Measurements from ENCODE around the gene EFCAB5.
A peak's percentile ranks its signal among the peaks of the same experiment; 100 is the strongest.
"Not testable (repeated sequence)": the region's sequence is repeated elsewhere in the genome, so short reads cannot be mapped to it uniquely, and the experiment has no call there.

The EFCAB5 gene

DNA sequence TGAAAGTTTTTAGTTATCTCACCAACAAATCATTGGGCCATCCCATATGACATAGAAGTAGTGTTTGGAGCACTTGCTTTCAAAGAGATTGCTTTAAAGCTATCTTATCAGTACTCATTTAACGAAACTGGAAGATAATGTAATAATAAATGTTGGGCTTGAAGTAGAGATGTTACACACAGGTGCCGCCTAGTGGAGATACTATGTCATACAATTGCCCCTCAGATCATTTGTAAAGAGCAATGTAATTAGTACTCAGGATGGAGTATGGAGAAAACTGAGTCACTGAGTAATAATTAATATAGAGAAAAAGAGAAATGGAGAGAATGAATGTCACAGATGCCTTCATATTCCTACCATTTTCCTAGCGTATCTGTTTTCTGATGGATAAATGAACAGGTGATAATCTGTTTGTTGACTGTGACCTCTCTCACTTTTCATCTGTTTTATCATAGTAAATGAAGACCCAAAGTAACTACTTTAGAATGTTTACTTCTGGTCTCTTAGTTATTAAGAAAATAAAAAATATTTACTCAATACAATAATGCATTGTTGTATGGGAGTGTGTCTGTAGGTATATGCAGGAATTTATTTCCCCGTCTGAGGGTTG, 80.4 kb downstream of the EFCAB5 start:
- DNase-seq = peak; percentile 5

DNA sequence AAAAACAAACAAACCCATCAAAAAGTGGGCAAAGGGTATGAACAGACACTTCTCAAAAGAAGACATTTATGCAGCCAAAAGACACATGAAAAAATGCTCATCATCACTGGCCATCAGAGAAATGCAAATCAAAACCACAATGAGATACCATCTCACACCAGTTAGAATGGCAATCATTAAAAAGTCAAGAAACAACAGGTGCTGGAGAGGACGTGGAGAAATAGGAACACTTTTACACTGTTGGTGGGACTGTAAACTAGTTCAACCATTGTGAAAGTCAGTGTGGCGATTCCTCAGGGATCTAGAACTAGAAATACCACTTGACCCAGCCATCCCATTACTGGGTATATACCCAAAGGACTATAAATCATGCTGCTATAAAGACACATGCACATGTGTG, 83.9 kb downstream of the EFCAB5 start:
- not testable (repeated sequence) for DNase-seq

DNA sequence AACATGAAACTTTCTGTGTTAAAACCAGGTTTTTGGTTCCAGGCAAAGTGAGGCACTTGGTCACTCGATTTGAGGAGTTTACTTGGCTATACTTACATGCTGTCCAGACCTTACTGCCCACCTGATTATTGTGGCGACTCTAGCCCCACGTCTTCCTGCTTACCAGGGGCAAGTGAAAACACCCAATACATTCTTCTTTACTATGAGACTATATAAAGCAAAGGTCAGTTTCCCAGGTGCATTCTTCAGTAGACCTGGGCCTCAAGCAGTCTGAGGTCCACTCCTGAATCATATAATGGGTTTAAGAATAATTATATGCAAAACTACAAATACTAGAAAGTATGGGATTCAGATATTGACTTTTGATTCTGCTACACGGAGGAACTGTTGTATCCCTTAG, 86.2 kb downstream of the EFCAB5 start:
- no peak for DNase-seq

DNA sequence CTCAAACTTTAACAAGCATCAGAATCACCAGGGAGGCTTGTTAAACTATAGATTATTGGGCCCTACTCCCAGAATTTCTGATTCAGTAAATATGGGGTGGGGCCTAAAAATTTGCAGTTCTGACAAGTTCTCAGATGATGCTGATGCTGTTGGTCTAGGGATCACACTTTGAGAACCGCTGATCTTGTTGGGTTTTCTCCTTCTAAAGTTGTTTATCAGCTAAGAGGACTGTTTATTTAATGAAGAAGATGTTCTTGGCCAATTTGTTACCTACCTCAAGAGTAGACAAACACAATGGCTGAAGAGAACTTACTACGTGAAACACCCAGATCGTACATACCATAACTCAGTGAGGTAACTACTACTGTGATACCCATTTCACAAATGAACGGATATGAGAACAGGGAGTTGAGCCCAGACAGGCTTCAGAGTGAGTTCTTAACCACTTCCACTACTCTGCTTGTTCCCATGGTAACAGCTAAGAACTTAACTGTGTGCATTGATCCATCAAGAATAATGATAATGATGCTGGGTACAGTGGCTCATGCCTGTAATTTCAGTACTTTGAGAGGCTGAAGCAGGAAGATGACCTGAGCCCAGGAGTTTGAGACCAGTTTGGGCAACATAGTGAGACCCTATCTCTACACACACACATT, 89.9 kb downstream of the EFCAB5 start:
- DNase-seq = no peak

DNA sequence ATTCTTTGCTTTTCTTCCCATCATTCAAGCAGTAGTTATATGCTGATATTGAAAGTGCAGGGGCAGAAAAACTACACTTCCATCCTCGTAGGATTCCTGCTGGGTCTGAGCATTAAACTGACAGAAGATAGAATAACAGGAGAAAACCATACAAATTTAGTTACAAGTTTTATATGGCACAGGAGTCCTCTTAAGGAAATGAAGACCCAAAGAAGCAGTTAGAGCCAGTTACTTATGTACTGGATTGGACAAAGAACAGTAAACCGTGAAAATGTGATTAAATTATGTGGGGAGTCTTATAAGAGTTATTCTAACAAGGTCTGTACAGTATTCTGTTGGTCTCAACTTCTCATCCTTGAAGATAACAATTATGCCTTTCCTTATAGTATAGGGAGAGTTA, 93.9 kb downstream of the EFCAB5 start:
- DNase-seq = no peak

- not testable (repeated sequence) for DNase-seq
Measured at GRCh38 chr17:30040719-30041518, 99.5 kb downstream of the EFCAB5 start.

- DNase-seq = no peak
Measured at GRCh38 chr17:30041551-30041950, 100.1 kb downstream of the EFCAB5 start.

- DNase-seq = no peak
Measured at GRCh38 chr17:30062372-30062771, 120.9 kb downstream of the EFCAB5 start.

DNA sequence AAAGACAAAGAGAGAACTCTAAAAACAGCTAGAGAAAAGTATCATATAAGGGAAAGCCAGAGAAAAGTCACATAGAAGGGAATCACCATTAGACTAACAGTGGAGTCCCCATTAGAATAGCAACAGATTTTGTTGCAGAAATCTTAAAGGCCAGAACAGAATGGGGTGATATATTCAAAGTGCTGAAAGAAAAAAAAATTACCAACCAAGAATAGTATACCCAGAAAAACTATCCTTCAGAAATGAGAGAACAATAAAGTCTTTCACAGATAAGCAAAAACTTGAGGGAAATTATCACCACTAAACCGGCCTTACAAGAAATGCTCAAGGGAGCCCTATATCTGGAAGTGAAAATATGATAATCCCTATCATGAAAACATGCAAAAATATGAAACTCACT, 123.3 kb downstream of the EFCAB5 start:
- no peak for DNase-seq

DNA sequence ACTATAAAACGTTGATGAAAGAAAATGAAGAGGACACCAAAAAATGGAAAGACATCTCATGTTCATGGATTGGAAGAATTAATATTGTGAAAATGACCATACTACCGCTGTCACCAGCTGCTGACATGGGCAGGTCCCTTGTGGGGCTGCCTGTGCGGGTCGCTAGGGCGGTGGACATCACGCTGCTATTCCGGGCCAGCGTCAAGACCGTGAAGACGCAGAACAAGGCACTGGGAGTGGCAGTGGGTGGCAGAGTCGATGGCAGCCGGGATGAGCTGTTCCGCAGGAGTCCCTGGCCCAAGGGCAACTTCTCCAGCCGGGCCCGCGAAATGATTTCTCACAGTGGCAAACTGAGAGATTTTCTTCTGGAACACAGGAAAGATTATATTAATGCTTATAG, 127.0 kb downstream of the EFCAB5 start:
- DNase-seq = no peak

- no peak for DNase-seq
Measured at GRCh38 chr17:30074254-30074653, 132.8 kb downstream of the EFCAB5 start.

- DNase-seq = no peak
Measured at GRCh38 chr17:30074730-30075129, 133.3 kb downstream of the EFCAB5 start.

DNA sequence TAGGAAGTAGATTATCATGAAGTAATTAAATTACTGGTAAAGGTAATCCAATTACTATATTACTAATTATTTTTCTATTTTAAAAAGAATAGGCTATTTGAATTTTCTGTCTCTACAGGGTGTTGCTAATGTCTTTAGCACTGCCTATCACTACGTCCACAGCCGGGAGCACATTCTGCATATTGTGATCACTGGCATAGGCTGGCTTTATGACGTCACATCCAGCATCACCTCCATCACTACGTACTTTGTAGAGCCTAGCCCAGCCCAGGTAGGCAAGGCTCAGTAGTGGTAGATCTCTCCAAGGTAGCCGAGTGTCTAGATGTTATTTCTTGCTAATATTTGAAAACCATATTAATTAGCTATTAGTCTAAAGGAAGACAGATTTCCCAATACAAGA, 141.3 kb downstream of the EFCAB5 start:
- DNase-seq = no peak

- DNase-seq = no peak
Measured at GRCh38 chr17:30084788-30085187, 143.4 kb downstream of the EFCAB5 start.

DNA sequence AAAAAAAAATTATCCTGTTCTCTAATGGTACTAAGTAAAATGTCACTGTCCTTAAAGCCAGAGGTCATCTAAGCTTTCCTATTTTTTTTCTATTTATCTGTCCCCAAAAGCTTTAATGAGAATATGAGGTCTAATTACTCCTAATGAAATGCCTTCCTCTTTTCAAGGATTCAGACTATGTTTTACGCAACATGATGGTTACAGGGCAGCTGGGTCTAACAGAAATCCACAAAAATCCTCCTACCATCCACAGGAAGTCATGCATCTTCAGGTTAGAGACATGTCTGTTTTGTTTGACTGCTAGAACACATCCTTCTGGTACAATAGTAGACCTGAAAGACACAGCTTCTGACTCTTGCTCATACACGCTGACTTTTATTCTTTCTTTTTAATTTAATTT, 145.5 kb downstream of the EFCAB5 start:
- no peak for DNase-seq

GRCh38 chr17:30087431-30087830, 146.0 kb downstream of the EFCAB5 start:
- not testable (repeated sequence) for DNase-seq

DNA sequence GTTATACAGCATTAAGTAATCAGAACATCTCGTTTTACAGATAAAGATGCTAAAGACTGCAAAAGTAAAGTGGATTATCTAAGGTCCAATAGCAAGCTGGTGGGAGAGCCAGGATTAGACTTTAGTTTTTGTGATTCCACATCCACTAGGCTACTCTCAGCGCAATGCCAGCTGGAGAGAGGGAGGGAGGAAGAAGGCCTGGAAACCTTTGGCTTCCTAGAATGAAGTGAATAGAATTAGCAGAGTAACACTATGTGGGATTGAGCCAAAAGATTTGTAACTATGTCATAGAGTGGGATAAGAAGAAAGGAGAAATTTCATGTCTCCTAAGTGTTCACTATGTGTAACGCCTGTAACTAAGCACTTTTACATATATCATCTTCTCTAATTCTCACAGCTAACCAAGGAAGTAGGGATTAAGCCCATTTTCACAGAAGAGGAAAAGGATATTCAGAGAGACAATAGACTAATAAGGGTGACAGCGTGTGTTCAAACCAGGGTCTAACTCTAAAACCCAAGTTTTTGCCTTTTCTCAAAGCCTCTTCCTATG, 149.8 kb downstream of the EFCAB5 start:
- no peak for DNase-seq

DNA sequence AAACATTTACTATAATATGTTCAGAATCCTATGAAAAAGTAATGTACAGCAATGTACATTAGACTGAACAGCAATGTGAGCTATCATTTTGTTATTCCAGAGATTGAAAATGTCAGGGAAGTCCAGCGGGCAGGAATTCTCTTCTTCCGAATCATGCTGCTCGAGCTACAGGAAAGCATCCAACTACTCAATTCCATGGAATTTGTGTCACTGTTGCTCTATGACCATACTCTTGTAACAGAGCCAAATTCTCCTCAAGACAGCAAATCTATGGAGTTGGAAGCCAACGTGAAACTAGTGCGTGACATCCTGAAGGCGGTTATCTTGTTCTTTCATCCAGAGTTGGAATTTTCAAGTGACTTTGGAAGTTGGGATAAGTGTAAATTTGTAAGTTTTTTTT, 150.3 kb downstream of the EFCAB5 start:
- DNase-seq = no peak

- DNase-seq = no peak
Measured at GRCh38 chr17:30092886-30093285, 151.5 kb downstream of the EFCAB5 start.

DNA sequence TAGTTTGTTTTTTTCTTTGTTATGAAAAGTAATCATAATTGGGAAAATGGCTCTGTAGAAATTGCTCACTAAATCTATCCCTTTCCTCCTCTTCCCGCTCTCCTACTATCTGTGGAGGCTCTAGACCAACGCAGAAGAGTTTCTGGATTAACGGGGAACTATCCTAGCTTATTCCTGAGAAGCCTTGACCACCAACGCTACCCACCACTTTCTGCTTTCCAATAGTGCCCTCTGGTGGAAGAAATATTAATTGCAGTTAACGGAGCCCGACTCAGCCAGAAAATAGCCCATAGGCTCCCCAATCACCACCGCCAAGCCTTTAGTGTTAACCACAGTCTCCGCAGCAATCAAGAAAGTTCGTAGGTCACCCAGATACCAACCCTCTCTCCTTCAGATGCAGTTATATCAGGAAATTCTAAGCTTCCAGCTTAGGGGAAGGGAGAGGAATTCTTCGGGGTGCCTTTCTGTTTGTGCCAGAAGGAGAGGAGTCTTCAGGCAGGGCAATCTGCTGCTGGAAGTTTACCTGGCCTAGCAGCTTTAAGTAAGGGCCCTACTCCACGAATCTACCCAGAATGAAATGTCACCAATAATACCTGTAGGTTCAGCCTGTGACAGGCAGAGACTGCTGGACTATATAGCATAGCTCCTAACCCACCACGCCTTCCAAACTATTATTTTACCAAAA, 152.2 kb downstream of the EFCAB5 start:
- peak; percentile 15 for DNase-seq

DNA sequence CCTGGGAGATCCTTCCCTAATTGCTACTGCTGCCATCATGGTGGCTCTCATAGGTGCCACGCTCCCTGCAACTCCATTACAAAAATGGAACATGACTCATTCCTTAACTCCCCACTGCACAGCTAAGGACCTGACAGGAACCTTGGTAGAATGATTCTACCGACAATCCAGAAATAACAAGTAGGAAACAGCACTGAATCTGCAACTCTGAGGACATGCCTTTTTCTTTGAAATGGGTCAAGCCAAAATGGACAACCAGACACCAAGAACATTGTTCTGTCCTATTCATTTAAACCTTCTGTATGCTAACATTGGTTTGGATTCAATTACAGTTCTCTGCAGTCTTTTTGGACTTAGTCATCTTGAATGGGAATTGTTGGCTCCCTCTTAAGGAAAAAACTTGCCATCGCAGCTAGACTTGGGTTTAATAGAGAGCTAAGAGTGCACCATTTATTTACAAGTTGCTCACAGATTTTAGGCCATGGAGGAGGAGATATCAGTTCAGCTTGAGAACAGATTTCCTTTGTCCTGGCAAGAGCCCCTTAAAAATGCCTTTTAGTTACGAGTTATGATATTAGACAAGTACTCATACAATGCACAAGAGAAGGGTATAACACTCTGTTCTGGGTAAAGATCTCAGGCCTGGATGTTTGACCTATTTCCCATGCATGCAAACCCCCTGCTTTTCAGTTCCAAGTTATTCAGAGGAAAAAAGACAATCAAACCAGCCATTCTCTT, 154.2 kb downstream of the EFCAB5 start:
- no peak for DNase-seq

GRCh38 chr17:30101686-30102390, 160.4 kb downstream of the EFCAB5 start:
- DNase-seq = no peak

All from stimulated activated CD4-positive, alpha-beta T cell treated with anti-CD3 and anti-CD28 coated beads, Interleukin-12 subunit alpha, Interleukin-12 subunit beta, amount 100 ng/mL, for 4 hours (primary cell).